ENCODE data around the gene TUBB2B.

TUBB2B gene

DNA sequence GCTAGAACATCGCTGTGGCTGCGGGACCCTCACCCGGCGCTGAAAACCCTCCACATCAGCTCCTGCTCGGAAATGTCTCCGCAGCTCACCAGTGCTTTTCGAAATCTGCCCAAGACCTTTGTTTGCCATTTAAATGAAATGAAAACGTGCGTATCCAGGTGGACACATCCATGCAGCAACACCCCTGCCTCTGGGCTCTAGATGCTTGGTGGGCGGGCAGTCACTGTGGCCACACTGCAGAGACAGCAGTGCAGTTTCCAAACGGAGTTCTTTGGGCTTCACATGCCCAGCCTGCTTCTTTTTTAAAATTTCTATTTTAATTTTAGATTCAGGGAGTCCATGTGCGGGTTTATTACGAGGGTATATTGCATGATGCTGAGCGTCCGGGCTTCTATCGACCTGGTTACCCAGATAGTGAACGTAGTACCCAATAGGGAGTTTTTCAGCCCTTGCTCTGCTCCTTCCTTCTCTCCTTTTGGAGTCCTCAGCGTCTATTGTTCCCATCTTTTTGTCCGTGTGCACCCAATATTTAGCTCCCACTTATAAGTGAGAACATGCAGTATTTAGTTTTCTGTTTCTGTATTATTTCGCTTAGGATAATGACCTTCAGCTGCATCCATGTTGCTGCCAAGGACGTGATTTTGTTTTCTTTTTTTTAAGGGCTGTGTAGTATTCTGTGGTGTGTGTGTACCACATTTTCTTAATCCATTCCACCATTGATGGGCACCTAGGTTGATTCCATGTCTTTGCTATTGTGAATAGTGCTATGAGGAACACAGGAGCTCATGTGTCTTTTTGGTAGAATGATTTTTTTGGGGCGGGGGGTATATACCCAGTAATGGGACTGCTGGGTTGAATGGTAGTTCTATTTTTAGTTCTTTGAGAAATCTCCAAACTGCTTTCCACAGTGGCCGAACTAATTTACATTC, 4.8 kb upstream of the TUBB2B start:
- DNase-seq: no peak

DNA sequence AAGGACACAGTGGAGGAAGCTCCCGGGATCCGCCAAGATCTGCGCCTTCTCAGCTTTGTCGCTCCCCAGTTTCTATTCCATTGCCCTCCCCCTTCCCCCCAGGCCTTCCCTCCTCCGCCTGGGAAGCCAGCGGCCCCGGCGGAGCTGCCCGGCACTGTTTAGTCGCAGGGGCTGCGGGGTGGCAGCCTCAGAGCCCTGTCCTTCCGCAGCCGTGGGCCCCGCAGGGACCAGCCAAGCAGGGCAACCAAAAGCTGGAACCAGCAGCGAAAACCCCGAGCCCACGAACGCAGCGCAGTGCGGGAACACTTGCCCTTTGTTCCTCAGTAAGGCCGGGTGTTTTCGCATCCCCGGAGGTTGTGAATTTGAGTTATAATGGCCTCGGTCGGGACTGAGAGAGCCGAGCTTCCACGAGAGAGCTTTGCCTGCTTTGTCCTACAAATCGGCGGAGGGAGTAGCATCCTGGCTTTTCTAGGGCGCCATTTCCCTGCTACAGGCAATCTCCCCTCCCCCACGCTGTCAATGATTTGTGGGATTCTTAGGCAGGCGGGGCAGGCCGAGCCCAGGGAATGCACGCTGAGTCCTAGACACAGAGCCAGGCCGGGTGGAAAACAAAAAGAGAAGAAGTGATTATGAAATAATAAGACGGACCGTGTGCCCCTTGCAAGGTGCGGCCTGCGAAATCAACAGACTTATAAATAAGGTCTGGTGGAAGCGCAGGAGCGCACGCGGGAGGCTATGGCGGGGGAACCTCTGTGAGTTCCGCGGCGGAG, 4.0 kb upstream of the TUBB2B start:
- peak; percentile 7 for DNase-seq

DNA sequence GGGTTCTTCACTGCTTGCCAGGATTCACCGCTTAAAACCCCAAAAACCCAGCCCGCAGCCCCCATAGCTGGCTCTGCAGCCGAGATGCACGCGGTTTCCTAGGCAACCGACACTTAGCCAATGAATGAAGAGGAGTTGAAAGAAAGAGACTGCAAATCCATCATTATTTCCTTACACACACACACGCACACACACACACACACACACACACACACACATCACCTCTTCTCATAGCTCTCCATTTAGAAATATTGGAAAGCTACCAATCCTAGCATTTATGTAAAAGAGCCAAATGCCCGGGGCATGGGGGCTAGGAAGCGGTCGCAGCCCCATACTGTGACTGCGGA, 3.4 kb upstream of the TUBB2B start:
- DNase-seq: no peak

GRCh38 chr6:3230256-3230882, 2.9 kb upstream of the TUBB2B start:
- no peak for DNase-seq

DNA sequence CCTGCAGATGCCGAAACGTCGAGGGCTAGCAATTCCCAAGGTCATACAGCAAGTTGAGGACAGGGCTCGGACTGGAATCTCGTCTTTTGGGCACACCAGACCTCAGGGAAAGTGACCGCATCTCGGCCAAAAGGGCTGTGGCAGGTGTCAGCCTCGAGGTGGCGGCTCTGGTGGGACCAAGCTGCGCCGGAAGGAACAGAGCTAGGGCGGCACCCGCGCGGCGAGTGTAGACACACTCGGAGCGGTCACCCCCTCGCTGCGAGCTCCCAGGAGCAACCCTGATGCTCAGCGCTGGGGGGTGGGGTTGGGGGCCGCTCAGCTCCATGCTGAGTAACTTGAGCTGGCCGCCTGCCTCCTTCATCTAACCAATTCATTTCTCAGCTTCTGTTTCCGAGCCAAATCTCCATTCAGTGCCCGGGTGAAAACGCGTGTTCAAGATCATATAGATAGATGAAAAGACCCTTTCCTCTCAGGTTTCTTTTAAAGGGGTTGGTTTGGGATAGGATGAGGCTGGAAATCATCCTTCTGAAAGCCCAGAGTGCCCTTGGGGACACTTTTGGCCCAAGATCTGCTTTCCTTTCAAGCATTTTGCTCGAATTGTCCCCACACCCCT, 2.2 kb upstream of the TUBB2B start:
- peak; percentile 43 for DNase-seq

DNA sequence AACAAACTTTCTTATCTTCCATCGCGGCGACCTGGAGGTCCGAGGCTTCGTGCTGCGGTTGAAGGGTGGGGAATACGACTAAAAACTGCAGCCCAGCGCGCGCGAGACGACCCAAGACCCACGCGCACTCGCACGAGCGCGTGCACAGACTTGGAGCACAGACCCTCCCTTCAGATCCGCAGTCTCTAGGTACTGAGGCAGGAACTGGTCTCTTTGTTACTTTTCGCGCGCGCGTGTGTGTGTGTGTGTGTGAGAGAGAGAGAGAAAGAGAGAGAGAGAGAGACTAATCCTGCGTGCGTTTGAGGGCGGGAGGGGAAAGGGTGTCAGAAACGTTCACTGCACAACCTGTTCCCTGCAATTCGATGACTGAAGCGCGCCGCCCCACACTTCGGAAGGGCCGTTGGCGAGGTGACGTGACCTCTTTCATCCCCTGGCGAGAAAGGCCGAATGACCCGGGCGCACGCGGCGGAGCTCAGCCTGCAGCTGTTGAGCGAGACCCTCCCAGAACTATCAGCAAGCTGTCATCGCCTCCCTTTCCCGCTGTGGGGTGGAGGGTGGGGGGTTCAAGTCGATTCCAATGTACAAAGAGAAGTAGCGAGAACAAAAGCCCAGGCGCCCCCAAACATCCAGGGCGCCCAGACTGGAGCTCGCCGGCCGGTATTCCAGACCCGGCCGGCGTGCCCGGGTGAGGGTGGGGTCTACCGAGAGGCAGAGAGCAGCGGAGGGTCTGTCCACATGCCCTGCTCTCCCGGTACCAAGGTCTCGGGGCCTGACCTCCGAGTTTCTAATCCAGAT, 1.5 kb upstream of the TUBB2B start:
- peak; percentile 53 for DNase-seq

GRCh38 chr6:3228046-3228671, 706 bp upstream of the TUBB2B start:
- DNase-seq: peak; percentile 13

- peak; percentile 22 for DNase-seq
Measured at GRCh38 chr6:3226481-3227362, 731 bp downstream of the TUBB2B start.

GRCh38 chr6:3226042-3226441, 1.4 kb downstream of the TUBB2B start:
- no peak for DNase-seq

DNA sequence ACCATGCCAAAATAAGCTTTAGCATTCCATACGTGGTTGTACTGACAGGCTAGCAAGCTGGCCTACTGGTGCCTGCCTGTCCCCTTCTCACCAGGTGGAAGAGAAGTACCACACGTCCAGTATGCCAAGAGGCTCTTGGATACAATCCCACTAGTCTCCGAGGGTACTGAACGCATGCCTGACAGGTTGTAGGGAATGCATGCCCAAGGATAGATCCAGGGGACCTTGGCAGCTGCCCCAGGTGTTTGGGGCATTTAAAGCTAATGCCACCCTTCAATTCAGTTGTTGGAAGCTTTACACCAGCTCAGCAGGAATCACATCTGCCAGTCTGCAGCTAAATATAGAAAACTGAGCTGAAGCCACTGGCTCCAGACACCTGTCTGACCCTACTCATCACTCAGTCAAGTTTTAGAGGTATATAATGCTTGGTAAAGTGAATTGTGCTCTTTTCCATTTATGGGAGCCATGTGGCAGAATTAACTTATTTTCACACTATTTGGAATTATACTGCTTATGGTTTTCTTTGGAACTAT, 4.9 kb downstream of the TUBB2B start:
- DNase-seq: no peak

DNA sequence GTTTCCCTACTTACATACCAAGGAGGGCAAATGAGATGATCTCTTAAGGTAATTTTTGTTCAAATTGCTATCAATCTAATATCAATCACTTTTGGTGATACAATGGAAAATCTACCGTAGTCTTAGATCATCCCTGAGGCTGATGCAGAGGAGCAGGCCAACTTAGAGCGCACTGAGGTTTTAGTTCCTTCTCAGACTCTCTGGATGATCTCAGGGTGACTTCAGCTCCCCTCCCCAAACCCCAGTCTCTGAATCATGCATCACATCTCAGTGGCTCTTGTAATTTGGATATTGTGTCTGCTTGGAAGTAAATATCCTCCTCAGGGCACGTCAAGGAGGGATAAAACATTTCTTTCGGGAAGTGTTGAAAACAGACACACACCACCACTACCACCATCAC, 5.9 kb downstream of the TUBB2B start:
- DNase-seq: no peak

DNA sequence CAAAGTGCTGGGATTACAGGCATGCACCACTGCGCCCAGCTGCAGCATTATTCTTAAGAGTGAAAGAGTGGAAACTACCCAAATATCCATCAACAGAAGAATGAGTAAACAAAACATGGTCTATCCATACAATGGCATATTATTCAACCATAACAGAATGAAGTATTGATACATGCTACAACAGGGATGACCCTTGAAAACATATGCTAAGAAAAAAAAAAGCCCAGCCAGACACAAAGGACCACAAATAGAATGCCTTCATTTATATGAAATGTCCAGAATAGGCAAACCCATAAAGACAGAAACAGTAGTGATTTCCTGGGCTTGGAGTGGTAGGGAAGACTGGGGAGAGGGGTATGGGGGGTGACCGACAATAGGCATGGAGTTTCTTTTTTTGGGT, 7.1 kb downstream of the TUBB2B start:
- no peak for DNase-seq

GRCh38 chr6:3218266-3218665, 9.2 kb downstream of the TUBB2B start:
- DNase-seq: no peak

DNA sequence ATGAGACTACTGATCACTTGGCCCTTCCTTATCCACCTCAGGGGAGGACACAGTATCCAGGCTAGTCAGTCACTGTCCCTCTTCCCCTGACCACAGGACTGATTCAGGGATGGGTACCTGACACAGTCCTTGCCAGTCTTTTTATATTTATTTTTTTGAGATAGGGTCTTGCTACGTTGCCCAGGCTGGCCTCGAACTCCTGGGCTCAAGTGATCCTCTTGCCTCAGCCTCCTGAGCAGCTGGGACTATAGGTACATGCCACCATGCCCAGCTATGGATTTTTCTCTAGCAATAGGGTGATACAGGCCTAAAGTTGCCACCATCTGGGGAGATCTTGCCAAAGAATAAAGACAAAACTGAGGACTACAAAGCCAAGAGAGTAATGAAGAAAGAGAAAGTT, 10.2 kb downstream of the TUBB2B start:
- DNase-seq: no peak

- no peak for DNase-seq
Measured at GRCh38 chr6:3214898-3215297, 12.6 kb downstream of the TUBB2B start.

GRCh38 chr6:3213334-3213695, 14.1 kb downstream of the TUBB2B start:
- DNase-seq: no peak

- DNase-seq: no peak
Measured at GRCh38 chr6:3212261-3212660, 15.2 kb downstream of the TUBB2B start.

DNA sequence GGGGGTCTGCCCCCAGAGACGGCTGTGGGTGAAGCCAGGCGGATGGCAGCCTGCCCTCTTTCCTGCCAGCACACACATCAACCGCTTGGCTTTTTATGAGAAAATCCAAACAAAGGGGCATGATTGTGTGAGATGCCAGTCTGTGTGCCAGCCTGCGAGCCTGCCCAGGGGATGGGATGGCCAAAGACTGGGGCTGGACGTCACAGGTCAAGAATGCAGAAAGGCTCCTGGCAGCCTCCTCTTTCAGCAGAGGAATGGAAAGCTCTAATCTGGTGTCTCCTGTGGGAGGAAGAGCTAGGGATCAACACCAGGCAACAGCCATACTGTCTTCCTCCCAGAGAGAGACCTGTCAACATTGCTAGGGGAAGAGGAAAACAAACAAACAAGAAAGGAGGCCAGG, 15.8 kb downstream of the TUBB2B start:
- DNase-seq: no peak

- DNase-seq: no peak
Measured at GRCh38 chr6:3210024-3210610, 17.3 kb downstream of the TUBB2B start.

Data from CD4-positive, alpha-beta T cell treated with Interleukin-6 for 4 hours (primary cell).